ENCODE data around the gene VEGFA. TPM values are rescaled to one million over a fixed set of nuclear protein-coding genes. Genes with fewer than 3 reads are reported as not detected.
A peak's percentile ranks its signal among the peaks of the same experiment; 100 is the strongest.
"Not testable (repeated sequence)": the region's sequence is repeated elsewhere in the genome, so short reads cannot be mapped to it uniquely, and the experiment has no call there.

VEGFA gene
- total RNA-seq, 2 donors from 2014 or later: 113 to 216 TPM

DNA sequence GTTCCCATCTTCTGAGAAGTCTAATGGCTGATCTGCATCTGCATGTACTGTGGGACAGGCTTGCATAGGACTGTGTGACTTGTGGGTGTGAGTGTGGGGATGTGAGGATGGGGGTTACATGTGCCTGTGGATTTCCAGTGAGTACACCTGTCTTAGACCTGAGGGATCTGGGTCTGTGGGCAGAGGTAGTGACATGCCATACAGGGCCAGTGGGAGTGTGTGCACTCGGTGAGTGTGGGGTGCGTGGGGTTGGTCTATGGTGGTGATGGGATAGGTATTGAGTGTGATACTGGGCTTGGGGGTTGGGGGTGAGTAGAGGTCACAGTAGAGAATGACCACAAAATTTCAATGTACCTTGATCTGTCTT, 41.7 kb downstream of the VEGFA start:
- intact Hi-C loops (cut with DNase I): no loop called here
- H3K4me3 ChIP-seq: no peak overlapping the region
- H3K4me1 ChIP-seq: peaks cover 26% of the 10 kb centered on the region
- TF ChIP-seq, protein P1, sequence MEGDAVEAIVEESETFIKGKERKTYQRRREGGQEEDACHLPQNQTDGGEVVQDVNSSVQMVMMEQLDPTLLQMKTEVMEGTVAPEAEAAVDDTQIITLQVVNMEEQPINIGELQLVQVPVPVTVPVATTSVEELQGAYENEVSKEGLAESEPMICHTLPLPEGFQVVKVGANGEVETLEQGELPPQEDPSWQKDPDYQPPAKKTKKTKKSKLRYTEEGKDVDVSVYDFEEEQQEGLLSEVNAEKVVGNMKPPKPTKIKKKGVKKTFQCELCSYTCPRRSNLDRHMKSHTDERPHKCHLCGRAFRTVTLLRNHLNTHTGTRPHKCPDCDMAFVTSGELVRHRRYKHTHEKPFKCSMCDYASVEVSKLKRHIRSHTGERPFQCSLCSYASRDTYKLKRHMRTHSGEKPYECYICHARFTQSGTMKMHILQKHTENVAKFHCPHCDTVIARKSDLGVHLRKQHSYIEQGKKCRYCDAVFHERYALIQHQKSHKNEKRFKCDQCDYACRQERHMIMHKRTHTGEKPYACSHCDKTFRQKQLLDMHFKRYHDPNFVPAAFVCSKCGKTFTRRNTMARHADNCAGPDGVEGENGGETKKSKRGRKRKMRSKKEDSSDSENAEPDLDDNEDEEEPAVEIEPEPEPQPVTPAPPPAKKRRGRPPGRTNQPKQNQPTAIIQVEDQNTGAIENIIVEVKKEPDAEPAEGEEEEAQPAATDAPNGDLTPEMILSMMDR (IDR thresholded peaks at IDR 0.05): no peak
- no peak overlapping the region for H3K27ac ChIP-seq
- H3K36me3 ChIP-seq: no peaks in the 10 kb centered on the region
- no peaks in the 10 kb centered on the region for H3K27me3 ChIP-seq
- DNase-seq: no peak
- H3K9ac ChIP-seq (ENCODE audit: low read depth in 2 of 2, low read length in 2 of 2): no peak overlapping the region
- H3K9me3 ChIP-seq: no peaks in the 10 kb centered on the region

DNA sequence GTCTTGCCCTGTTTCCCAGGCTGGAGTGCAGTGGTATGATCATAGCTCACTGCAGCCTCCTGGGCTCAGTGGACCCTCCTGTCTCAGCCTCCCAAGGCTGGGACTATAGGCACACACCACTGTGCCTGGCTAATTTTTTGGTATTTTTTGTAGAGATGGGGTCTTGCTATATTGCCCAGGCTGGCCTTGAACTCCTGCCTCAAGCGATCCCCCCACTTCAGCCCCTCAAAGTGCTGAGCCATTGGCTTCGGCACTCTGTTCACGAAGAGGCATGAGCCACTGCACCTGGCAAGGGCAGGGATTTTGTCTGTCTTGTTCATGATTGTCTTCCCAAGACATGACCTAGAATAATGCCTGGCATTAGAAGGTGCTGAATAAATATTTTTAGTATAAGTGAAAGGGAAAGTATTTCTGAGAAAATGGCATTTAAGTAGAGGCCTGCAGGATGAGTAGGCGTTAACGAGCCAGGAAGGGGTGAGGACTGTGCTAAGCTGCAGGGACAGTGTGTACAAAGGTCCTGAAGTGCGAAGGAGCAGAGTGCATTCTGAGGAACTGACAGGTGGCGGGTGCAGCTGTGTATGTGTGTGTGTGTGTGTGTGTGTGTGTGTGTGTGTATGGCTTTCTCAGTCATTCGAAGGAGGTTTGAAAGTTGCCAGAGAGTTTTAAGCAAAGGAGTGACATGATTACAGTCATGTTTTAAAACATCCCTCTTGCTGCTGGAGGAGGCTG, 43.0 kb downstream of the VEGFA start:
- DNase-seq: peak; percentile 88
- TF ChIP-seq, protein P1 (IDR thresholded peaks at IDR 0.05): no peak
- no peaks in the 10 kb centered on the region for H3K27me3 ChIP-seq
- intact Hi-C loops (cut with DNase I): no loop called here
- H3K36me3 ChIP-seq: no peaks in the 10 kb centered on the region
- H3K27ac ChIP-seq: peak overlapping the region; percentile 74
- H3K9me3 ChIP-seq: no peaks in the 10 kb centered on the region
- H3K4me3 ChIP-seq: no peak overlapping the region
- peak overlapping the region in 1 of 2 donors; percentile 73 for H3K9ac ChIP-seq (ENCODE audit: low read depth in 2 of 2, low read length in 2 of 2)
- peaks cover 14% of the 10 kb centered on the region for H3K4me1 ChIP-seq

DNA sequence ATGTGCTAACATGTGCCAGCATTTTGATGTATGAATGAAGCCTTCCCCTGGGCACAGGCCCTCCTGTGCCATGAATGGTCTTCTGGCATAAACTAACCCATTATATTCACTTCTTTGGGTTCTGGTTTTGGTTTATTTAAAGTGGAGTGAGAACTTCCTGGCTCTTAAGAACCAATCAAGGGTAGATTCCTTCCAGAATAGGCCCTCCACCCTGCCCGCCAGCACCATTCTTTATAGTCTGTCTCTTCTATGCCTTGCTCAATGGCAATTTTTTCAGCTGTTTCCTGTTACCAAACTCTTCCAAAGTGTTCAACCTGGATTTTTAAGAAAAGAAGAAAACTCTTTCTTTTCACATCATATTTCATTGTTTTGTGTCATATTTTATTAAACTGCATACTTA, 44.1 kb downstream of the VEGFA start:
- peak overlapping the region in 1 of 2 donors; percentile 73 for H3K9ac ChIP-seq (ENCODE audit: low read depth in 2 of 2, low read length in 2 of 2)
- TF ChIP-seq, protein P1 (IDR thresholded peaks at IDR 0.05): no peak
- no peak for DNase-seq
- intact Hi-C loops (cut with DNase I): no loop called here
- no peaks in the 10 kb centered on the region for H3K9me3 ChIP-seq
- peak overlapping the region; percentile 74 for H3K27ac ChIP-seq
- no peaks in the 10 kb centered on the region for H3K36me3 ChIP-seq
- no peak overlapping the region for H3K4me3 ChIP-seq
- H3K27me3 ChIP-seq: no peaks in the 10 kb centered on the region
- peaks cover 14% of the 10 kb centered on the region for H3K4me1 ChIP-seq

DNA sequence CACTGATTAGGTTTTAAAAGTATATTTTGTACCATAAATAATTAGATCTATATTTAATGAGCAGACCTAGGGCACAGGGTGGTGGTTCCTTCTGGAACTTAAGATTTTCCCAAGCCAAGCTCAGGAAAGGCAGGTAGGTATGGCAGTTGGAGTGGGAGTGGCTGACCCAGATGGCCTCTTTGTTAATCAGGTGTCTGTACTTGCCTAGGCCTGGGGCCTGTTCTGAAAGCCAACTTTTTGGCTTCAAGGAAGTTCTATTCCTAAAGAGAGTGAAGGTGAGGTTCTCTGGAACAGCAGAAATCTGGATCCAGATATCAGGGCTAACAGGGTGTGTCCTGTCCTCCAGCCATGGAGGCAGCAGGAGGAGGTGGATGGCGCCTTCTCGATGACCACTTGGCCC, 44.9 kb downstream of the VEGFA start:
- Histone ChIP-seq H3K4me3 (no peak overlapping the region), H3K9ac (ENCODE audit: low read depth in 2 of 2, low read length in 2 of 2) (peak overlapping the region in 1 of 2 donors; percentile 38), H3K27ac (peak overlapping the region; percentile 74), H3K27me3 (no peaks in the 10 kb centered on the region), H3K36me3 (no peaks in the 10 kb centered on the region), H3K4me1 (peaks cover 14% of the 10 kb centered on the region), H3K9me3 (no peaks in the 10 kb centered on the region)
- intact Hi-C loops (cut with DNase I): no loop called here
- DNase-seq: peak; percentile 57
- TF ChIP-seq, protein P1 (IDR thresholded peaks at IDR 0.05): no peak

DNA sequence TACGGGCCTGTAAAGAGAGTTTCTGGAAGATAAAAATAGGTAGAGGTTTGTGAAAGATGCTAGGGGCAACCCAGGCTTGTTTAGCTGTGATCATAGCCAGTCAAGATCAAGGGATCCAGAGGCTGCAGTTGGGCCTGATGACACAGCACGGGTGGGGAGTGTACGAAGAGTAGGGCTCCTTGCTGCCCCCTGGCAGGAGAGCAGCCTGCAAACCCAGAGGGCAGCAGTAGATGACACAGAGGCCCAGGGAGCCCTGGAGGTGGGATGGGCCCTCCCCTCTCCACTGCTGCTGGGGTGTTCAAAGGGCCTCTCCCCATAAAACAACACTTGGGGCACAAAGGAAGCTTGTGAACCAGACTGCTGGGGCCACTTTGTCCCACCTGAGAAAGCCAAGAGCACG, 47.2 kb downstream of the VEGFA start:
- H3K4me3 ChIP-seq: no peak overlapping the region
- H3K27ac ChIP-seq: no peak overlapping the region
- TF ChIP-seq, protein P1 (IDR thresholded peaks at IDR 0.05): no peak
- no peaks in the 10 kb centered on the region for H3K27me3 ChIP-seq
- intact Hi-C loops (cut with DNase I): no loop called here
- peaks cover 14% of the 10 kb centered on the region for H3K4me1 ChIP-seq
- H3K9ac ChIP-seq (ENCODE audit: low read depth in 2 of 2, low read length in 2 of 2): no peak overlapping the region
- DNase-seq: peak; percentile 51
- H3K36me3 ChIP-seq: no peaks in the 10 kb centered on the region
- H3K9me3 ChIP-seq: no peaks in the 10 kb centered on the region

DNA sequence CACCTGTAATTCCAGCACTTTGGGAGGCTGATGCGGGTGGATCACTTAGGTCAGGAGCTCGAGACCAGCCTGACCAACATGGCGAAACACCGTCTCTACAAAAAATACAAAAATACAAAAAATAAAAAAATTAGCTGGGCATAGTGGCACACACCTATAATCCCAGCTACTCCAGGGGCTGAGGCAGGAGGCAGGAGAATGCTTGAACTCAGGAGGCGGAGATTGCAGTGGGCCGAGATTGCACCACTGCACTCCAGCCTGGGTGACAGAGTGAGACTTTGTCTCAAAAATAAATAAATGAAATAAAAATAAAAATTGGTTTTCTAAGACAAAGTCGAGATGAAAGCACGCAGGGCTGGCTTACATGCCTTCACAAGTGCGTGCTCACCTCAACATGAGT, 49.0 kb downstream of the VEGFA start:
- H3K4me1 ChIP-seq: peaks cover 13% of the 10 kb centered on the region
- intact Hi-C loops (cut with DNase I); H3K9ac ChIP-seq (ENCODE audit: low read depth in 2 of 2, low read length in 2 of 2); H3K36me3 ChIP-seq; H3K27ac ChIP-seq; H3K27me3 ChIP-seq; DNase-seq; H3K4me3 ChIP-seq; H3K9me3 ChIP-seq: not testable (repeated sequence)

All from colonic mucosa (tissue), 4 donors.